Measurements from ENCODE around the gene RAB11FIP4.

Gene RAB11FIP4

DNA sequence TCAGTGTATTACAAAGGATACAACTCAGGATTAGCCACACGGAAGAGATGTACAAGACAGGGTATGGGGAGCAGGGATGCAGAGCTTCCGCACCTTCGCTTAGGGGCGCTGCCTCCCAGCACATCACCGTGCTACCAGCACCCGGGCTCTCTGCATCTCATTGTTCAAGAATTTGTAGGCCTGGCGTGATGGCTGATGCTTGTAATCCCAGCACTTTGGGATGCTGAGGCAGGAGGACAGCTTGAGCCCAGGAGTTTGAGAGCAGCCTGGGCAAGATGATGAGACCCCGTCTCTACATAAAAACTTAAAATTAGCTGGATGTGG, 43.2 kb downstream of the RAB11FIP4 start:
- H2AFZ ChIP-seq (ENCODE audit: low read length): 0 out of 2 replicates have a peak overlapping the region, but pooled peaks have one; percentile 1
- H3K9me3 ChIP-seq (ENCODE audit: insufficient read depth, low read depth, low read length): no peaks in the 10 kb centered on the region
- no peaks in the 10 kb centered on the region for H3K36me3 ChIP-seq (ENCODE audit: insufficient read depth, low read length)
- H3K9ac ChIP-seq (ENCODE audit: low read depth, low read length, poor library complexity, severe bottlenecking): peak overlapping the region; percentile 49
- TF ChIP-seq EZH2phosphoT487 (IDR thresholded peaks at IDR 0.05; ENCODE audit: borderline replicate concordance): no peak
- TF ChIP-seq, protein P1, sequence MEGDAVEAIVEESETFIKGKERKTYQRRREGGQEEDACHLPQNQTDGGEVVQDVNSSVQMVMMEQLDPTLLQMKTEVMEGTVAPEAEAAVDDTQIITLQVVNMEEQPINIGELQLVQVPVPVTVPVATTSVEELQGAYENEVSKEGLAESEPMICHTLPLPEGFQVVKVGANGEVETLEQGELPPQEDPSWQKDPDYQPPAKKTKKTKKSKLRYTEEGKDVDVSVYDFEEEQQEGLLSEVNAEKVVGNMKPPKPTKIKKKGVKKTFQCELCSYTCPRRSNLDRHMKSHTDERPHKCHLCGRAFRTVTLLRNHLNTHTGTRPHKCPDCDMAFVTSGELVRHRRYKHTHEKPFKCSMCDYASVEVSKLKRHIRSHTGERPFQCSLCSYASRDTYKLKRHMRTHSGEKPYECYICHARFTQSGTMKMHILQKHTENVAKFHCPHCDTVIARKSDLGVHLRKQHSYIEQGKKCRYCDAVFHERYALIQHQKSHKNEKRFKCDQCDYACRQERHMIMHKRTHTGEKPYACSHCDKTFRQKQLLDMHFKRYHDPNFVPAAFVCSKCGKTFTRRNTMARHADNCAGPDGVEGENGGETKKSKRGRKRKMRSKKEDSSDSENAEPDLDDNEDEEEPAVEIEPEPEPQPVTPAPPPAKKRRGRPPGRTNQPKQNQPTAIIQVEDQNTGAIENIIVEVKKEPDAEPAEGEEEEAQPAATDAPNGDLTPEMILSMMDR (conservative IDR thresholded peaks at IDR 0.05; ENCODE audit: low read length): no peak
- peak overlapping the region; percentile 69 for H3K4me3 ChIP-seq (ENCODE audit: low read length, poor library complexity, severe bottlenecking)
- H3F3A ChIP-seq (ENCODE audit: low read depth): no peaks in the 10 kb centered on the region
- H4K20me1 ChIP-seq (ENCODE audit: insufficient read depth, low read length, poor library complexity, severe bottlenecking): no peaks in the 10 kb centered on the region
- no peaks in the 10 kb centered on the region for H3K9me2 ChIP-seq (replicated peaks; ENCODE audit: low read depth, low read length)
- H3K27me3 ChIP-seq (ENCODE audit: insufficient read depth, low read length, poor library complexity, severe bottlenecking): no peaks in the 10 kb centered on the region
- H3K4me1 ChIP-seq (ENCODE audit: insufficient read depth, low read length, poor library complexity, severe bottlenecking): peaks cover 50% of the 10 kb centered on the region
- H3K4me2 ChIP-seq (ENCODE audit: low read depth, low read length, poor library complexity, severe bottlenecking): peak overlapping the region; percentile 91
- H3K79me2 ChIP-seq (ENCODE audit: insufficient read depth, low read length): 0 out of 2 replicates have a peak, but pooled peaks cover 12% of the 10 kb centered on the region

DNA sequence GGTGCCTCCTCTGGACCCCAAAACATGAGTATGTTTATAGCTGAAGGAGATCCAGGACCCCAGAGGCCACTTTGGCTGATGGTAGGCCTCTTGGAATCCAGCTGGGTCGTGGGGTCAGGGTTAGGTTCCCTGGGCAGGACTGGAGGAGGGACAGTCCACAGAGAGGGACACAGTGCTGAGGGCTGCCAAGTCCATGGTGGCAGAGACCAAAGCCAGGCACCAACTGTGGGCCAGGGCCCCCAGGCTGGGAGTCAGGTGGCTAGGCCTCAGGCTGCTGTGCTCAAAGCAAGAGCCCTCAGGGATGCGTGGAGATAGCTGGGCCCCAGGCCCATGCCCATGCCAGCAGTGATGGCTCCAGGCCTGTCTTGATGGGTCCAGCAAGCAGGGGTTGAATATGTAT, 44.1 kb downstream of the RAB11FIP4 start:
- Histone ChIP-seq H3K4me3 (ENCODE audit: low read length, poor library complexity, severe bottlenecking) (peak overlapping the region; percentile 69), H3K36me3 (ENCODE audit: insufficient read depth, low read length) (no peaks in the 10 kb centered on the region), H3K4me2 (ENCODE audit: low read depth, low read length, poor library complexity, severe bottlenecking) (peak overlapping the region; percentile 91), H3K27me3 (ENCODE audit: insufficient read depth, low read length, poor library complexity, severe bottlenecking) (no peaks in the 10 kb centered on the region), H3K9ac (ENCODE audit: low read depth, low read length, poor library complexity, severe bottlenecking) (peak overlapping the region; percentile 35), H3K9me2 (replicated peaks; ENCODE audit: low read depth, low read length) (no peaks in the 10 kb centered on the region), H3F3A (ENCODE audit: low read depth) (no peaks in the 10 kb centered on the region), H3K9me3 (ENCODE audit: insufficient read depth, low read depth, low read length) (no peaks in the 10 kb centered on the region), H3K4me1 (ENCODE audit: insufficient read depth, low read length, poor library complexity, severe bottlenecking) (peaks cover 50% of the 10 kb centered on the region), H2AFZ (ENCODE audit: low read length) (no peak overlapping the region), H3K79me2 (ENCODE audit: insufficient read depth, low read length) (0 out of 2 replicates have a peak, but pooled peaks cover 12% of the 10 kb centered on the region), H4K20me1 (ENCODE audit: insufficient read depth, low read length, poor library complexity, severe bottlenecking) (no peaks in the 10 kb centered on the region)
- TF ChIP-seq, protein P1 (conservative IDR thresholded peaks at IDR 0.05; ENCODE audit: low read length): no peak
- no peak for TF ChIP-seq EZH2phosphoT487 (IDR thresholded peaks at IDR 0.05; ENCODE audit: borderline replicate concordance)

DNA sequence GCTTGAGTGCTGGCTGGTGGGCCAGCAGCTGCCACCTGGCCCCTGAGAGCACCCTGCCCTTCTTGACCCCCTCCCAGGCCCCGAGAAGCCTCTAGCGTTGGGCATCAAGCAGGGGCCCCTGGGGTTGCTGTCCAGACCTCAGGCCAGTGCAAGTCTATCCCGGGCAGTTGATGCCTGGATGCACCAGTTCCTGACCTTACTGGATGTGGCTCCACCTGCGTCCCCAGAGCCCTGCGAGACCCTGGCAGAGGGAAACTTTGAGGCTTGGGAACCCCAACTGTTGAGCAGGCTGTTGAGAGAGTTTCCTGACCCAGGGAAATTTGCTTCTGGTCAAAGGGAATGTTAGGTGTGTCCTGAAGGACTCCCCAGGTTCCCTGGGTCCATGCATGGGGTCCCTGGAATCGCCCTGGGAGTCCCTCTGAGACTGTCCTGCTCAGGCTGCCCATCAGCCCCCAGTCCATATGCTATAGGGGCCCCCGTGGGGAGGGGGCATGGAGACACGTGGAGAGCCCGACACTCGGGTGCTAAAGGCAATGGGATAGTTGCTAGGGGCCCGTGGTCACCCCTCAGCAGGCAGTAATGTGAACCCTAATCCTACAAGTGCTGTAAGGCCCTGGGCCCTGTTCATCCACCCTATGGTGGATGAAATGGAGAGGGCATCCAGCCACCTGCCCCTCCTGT, 46.4 kb downstream of the RAB11FIP4 start:
- no peaks in the 10 kb centered on the region for H4K20me1 ChIP-seq (ENCODE audit: insufficient read depth, low read length, poor library complexity, severe bottlenecking)
- no peak for TF ChIP-seq EZH2phosphoT487 (IDR thresholded peaks at IDR 0.05; ENCODE audit: borderline replicate concordance)
- TF ChIP-seq, protein P1 (conservative IDR thresholded peaks at IDR 0.05; ENCODE audit: low read length): no peak
- H3K27me3 ChIP-seq (ENCODE audit: insufficient read depth, low read length, poor library complexity, severe bottlenecking): no peaks in the 10 kb centered on the region
- no peak overlapping the region for H3K4me3 ChIP-seq (ENCODE audit: low read length, poor library complexity, severe bottlenecking)
- H3K36me3 ChIP-seq (ENCODE audit: insufficient read depth, low read length): no peaks in the 10 kb centered on the region
- H3K4me1 ChIP-seq (ENCODE audit: insufficient read depth, low read length, poor library complexity, severe bottlenecking): peaks cover 39% of the 10 kb centered on the region
- H3K9ac ChIP-seq (ENCODE audit: low read depth, low read length, poor library complexity, severe bottlenecking): no peak overlapping the region
- no peaks in the 10 kb centered on the region for H3F3A ChIP-seq (ENCODE audit: low read depth)
- 0 out of 2 replicates have a peak, but pooled peaks cover 12% of the 10 kb centered on the region for H3K79me2 ChIP-seq (ENCODE audit: insufficient read depth, low read length)
- H2AFZ ChIP-seq (ENCODE audit: low read length): no peak overlapping the region
- H3K4me2 ChIP-seq (ENCODE audit: low read depth, low read length, poor library complexity, severe bottlenecking): no peak overlapping the region
- no peaks in the 10 kb centered on the region for H3K9me3 ChIP-seq (ENCODE audit: insufficient read depth, low read depth, low read length)
- H3K9me2 ChIP-seq (replicated peaks; ENCODE audit: low read depth, low read length): no peaks in the 10 kb centered on the region
